PFSK-1 (cell line): ENCODE data around the gene DNAH5.

Experiments used
- REST ChIP-seq, 2 experiments: IDR thresholded peaks; 2 replicates each; pipeline versions ENCODE4 v1.6.1 to v1.8.0; 2011 to 2012; ENCODE audit warnings: low read depth in 2 of 2, low read length in 2 of 2, control low read depth in 1 of 2, inconsistent platforms in 1 of 2, mild to moderate bottlenecking in 1 of 2, moderate library complexity in 1 of 2; ENCODE audit not compliant: insufficient read depth in 1 of 2
- TAF1 ChIP-seq: IDR thresholded peaks from 2 replicates; pipeline ENCODE4 v1.6.1; 2012; ENCODE audit warnings: low read length, control low read depth, borderline replicate concordance; ENCODE audit not compliant: insufficient read depth

- TF ChIP-seq TAF1 (no peak), REST (IDR thresholded peaks at IDR 0.05; ENCODE audit: insufficient read depth in 1 of 2, low read depth in 2 of 2, low read length in 2 of 2) (no peak)
Measured at GRCh38 chr5:13860146-13860545, 84.3 kb downstream of the DNAH5 start.
